GM21526 (cell line): Measurements from ENCODE around the gene HCFC1.

ENCODE experiments used
- ATAC-seq: cut with Tn5 transposase; IDR thresholded peaks from one replicate; pipeline ENCODE4 v1.9.1; 2021; ENCODE audit warnings: moderate library complexity; ENCODE audit not compliant: unreplicated experiment, low FRiP score

The HCFC1 gene

DNA sequence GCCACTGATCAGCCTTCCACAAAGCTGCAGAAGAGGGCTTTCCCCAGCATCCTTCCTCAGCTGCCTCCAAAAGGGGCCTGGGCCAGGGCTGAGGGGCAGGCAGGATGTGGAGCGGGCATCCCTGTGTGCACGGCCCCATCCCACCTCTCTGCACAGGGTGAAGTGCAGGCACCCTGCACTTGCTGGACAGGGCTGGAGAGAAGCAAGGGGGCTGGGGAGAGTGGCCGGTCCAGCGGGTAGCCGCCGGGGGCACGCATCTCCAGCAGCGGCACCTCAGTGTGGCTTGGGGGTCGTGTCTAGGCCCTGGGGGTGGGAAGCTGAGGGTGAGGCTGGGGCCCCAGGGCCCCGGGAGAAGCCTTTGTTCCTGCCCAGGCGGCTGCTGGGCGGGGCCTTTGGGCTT lies 64.2 kb downstream of the HCFC1 start:
- ATAC-seq: no peak

DNA sequence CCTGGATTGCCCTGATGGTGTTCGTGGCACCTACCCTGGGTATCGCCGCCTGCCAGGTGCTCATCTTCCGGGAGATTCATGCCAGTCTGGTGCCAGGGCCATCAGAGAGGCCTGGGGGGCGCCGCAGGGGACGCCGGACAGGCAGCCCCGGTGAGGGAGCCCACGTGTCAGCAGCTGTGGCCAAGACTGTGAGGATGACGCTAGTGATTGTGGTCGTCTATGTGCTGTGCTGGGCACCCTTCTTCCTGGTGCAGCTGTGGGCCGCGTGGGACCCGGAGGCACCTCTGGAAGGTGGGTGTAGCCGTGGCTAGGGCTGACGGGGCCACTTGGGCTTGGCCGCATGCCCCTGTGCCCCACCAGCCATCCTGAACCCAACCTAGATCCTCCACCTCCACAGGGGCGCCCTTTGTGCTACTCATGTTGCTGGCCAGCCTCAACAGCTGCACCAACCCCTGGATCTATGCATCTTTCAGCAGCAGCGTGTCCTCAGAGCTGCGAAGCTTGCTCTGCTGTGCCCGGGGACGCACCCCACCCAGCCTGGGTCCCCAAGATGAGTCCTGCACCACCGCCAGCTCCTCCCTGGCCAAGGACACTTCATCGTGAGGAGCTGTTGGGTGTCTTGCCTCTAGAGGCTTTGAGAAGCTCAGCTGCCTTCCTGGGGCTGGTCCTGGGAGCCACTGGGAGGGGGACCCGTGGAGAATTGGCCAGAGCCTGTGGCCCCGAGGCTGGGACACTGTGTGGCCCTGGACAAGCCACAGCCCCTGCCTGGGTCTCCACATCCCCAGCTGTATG lies 65.3 kb downstream of the HCFC1 start:
- no peak for ATAC-seq

DNA sequence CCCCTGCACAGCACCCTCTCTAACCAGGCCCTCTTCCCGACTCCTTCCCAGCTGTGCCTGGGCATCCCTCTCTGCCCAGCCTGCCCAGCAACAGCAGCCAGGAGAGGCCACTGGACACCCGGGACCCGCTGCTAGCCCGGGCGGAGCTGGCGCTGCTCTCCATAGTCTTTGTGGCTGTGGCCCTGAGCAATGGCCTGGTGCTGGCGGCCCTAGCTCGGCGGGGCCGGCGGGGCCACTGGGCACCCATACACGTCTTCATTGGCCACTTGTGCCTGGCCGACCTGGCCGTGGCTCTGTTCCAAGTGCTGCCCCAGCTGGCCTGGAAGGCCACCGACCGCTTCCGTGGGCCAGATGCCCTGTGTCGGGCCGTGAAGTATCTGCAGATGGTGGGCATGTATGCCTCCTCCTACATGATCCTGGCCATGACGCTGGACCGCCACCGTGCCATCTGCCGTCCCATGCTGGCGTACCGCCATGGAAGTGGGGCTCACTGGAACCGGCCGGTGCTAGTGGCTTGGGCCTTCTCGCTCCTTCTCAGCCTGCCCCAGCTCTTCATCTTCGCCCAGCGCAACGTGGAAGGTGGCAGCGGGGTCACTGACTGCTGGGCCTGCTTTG lies 66.0 kb downstream of the HCFC1 start:
- no peak for ATAC-seq

DNA sequence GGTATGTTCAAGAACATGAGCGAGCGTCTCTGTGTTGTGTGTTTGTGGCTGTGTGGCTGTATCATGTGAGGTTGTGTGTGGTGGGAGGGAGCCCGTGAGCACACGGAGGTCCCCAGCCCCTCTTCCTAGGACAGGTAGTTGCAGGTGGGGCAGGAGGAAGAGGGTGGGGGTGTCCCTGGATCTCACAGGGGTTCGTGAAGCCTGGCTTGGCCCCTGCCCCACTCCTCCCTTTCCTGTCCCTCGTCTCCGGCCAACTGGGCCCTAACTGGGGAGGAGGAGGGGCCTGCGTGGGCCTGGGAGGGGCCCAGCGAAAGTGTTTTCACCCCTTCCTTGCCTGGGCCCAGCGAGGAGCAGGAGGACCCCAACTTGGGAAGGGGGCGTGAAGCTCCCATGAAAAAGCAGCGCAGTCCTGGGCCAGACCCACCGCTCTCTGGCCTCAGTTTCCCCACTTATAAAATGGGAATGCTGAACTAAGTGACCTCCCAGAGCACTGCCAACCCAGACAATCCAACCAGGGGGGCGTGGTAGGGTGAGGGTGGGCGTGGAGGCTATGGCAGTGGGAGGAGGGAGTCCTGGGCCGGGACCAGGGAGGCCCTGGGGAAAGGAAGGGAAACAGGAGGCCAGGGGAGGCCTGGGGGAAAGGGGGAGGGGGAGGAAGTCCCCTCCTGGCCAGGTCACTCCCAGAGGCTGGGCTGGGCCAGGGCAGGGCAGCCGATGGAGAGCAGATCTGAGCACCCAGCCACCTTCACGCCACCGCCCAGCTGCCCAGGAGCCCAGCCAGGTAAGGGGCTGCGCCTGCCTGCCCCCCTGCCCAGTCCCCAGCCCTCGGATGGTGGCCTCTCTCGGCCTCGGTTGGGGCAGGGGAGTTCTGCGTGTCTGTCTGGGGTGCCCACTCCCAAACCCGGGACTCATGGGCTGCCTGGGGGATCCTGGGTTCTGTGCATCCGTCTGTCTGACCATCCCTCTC lies 67.3 kb downstream of the HCFC1 start, which contains the start of gene AVPR2:
AVPR2 (plus strand) TSS at position 683 of the 967 bp plus-strand sequence. CDS start 473 bp downstream, outside the sequence.
- ATAC-seq: no peak

DNA sequence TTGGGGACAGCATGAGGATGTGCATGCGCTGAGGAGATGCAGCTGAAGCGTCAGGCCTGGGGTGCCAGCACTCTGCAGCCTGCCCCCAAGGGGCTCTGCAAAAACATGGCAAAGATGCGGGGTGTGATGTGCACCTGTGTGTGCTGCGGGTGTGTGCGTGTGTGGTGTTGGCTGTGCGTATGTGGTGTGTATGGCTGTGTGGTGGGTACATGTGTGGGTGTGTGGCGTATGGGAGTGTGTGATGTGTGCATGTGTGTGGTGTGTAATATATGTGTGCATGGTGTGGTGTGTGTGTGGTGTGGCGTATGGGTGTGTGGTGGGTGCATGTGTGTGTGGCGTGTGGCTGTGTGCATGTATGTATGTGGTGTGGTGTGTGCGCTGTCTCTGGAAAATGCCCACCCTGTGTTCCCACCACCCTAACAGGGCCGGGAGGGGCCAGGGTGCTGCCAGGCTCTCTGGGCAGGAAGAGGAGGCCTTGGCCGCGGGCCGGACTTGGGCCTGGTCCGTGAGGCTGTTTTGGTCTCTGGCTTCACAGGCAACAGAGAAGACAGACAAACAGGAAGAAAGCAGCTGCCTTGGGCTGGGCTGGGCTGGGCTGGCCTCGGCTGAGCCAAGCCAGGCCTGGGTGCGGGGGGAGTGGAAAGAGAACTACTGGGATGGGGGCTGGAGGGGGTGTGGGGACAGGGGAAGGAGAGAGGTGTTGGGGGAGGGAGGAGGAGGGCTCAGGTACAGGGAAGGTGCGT lies 68.2 kb downstream of the HCFC1 start:
- no peak for ATAC-seq

DNA sequence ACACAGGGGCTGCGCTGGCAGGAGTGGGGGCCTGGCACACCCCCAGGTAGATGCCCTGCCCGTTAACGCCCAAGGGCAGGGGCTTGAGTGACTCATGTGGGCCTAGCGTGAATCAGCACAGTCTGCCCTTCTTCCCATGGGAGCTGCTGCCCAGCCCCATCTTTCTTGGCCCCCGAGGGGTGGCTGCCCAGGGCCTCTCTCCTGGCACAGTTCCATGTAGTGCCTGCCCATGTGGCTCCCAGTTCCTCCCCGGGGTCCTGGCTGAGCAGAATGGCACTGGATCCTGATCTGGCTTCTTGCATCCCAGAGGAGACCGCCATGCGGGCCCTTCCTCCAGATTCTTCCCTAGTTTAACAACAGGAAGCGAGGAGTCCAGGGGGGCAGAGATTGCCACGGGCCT lies 69.2 kb downstream of the HCFC1 start:
- no peak for ATAC-seq

DNA sequence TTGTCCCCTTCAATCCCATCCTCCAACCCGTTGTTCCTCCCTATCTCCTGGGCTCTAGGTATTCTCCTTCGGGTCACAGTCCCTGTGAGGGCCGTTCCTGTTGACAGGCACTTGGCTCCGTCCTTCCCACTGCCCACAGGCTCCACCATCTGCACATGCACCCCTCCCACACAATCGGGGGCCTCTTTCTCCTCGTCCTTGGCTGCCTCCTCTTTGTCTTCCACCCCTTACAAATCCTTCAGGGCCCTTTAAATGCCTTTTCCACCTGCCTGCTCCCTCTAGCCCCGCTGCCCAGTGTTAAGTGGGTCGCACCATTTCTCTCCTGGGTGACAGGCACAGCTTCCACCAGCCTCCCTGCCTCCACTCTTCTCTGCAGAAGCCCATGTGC lies 69.9 kb downstream of the HCFC1 start:
- ATAC-seq: no peak

DNA sequence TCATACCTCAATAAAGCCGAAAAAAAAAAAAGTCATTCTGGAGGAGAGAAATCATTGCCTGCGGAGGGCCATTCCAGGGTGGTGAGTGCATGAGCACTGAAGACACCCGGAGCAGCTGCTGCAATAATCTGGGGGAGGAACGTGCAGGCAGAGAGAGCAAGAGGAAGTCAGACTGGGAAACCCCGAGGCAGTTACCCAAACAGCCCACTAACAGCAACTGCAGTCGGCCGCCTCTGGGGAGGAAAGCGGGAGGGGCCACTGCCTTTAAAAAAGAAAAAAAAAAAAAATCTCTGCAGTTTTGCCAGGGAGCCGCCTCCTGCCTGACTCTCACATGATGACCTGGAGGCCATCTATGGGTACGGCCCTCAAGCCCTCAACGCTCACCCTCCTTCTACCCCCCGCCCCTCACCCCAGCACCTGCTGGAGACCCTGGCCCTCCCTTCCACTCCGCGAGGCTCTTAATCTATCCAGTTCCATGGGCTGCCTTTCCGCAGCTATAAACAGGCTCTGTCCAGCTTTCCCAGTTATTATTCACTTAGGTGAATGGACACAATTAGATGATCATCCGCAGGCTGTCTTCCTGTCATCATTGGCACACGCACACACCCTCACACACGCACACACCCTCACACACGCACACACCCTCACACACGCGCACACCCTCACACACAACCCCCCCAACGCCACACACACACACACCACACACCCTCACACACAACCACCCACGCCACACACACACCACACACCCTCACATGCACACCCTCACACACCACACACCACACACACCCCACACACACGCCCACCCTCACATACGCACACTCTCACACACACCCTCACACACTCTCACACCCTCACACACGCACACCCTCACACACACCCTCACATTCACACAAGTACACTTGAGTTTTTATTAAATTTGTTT lies 70.5 kb downstream of the HCFC1 start:
- peak; percentile 64 for ATAC-seq

DNA sequence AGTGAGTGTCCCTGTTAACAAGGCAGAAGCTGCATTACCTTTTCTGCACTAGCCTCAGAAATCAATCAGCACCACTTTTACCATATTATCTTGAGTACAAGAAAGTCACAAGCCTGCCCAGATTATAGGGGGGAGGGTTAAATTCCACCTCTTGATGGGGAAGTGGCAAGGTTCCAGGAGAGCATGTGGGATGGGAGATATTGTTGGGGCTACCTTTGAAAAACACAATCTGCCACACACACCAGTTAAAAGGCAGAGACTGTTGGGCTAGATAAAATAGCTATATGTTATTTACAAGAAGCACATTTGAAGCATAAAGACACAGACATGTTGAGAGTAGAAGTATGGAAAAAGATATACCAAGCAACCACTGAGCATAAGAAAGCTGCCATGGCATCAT lies 73.7 kb downstream of the HCFC1 start:
- ATAC-seq: no peak
